GM18505 (cell line): Measurements from ENCODE around the gene DLEU7.

ENCODE experiments used
- ATAC-seq: cut with Tn5 transposase; IDR thresholded peaks from one replicate; pipeline ENCODE4 v1.9.1; 2021; ENCODE audit not compliant: unreplicated experiment
- POLR2A ChIP-seq: IDR thresholded peaks from 4 replicates; pipeline ENCODE4 v1.6.1; 2011; ENCODE audit warnings: borderline replicate concordance; ENCODE audit not compliant: insufficient read depth, insufficient read length; ENCODE audit errors: extremely low read depth

The DLEU7 gene

GRCh38 chr13:50826035-50826434 lies 17.5 kb downstream of the DLEU7 start:
- ATAC-seq: no peak

GRCh38 chr13:50812242-50812641 lies 31.2 kb downstream of the DLEU7 start:
- ATAC-seq: no peak

More at GRCh38 chr13:50826035-50826434, 17.5 kb downstream of the DLEU7 start:
- TF ChIP-seq POLR2A: no peak

GRCh38 chr13:50810998-50811397 lies 32.5 kb downstream of the DLEU7 start:
- peak; percentile 19 for TF ChIP-seq POLR2A
- peak; percentile 95 for ATAC-seq

More at GRCh38 chr13:50812242-50812641, 31.2 kb downstream of the DLEU7 start:
- no peak for TF ChIP-seq POLR2A

- no peak for ATAC-seq
Measured at GRCh38 chr13:50810468-50810867, 33.0 kb downstream of the DLEU7 start.

GRCh38 chr13:50809133-50810090 lies 34.1 kb downstream of the DLEU7 start:
- TF ChIP-seq POLR2A: no peak
- no peak for ATAC-seq

More at GRCh38 chr13:50810468-50810867, 33.0 kb downstream of the DLEU7 start:
- TF ChIP-seq POLR2A: no peak

- ATAC-seq: no peak
- TF ChIP-seq POLR2A: no peak
Measured at GRCh38 chr13:50805805-50806204, 37.7 kb downstream of the DLEU7 start.

- no peak for TF ChIP-seq POLR2A
- peak; percentile 77 for ATAC-seq
Measured at GRCh38 chr13:50801087-50801931, 42.2 kb downstream of the DLEU7 start.

- TF ChIP-seq POLR2A: no peak
- no peak for ATAC-seq
Measured at GRCh38 chr13:50800091-50800739, 43.3 kb downstream of the DLEU7 start.

- no peak for ATAC-seq
- no peak for TF ChIP-seq POLR2A
Measured at GRCh38 chr13:50798923-50799322, 44.6 kb downstream of the DLEU7 start.

GRCh38 chr13:50797091-50797490 lies 46.4 kb downstream of the DLEU7 start:
- TF ChIP-seq POLR2A: no peak
- no peak for ATAC-seq

GRCh38 chr13:50796463-50796862 lies 47.0 kb downstream of the DLEU7 start:
- no peak for ATAC-seq
- TF ChIP-seq POLR2A: no peak

- no peak for ATAC-seq
- TF ChIP-seq POLR2A: no peak
Measured at GRCh38 chr13:50794226-50794625, 49.3 kb downstream of the DLEU7 start.

- no peak for TF ChIP-seq POLR2A
- no peak for ATAC-seq
Measured at GRCh38 chr13:50793026-50793425, 50.5 kb downstream of the DLEU7 start.
